GM20431 (cell line): Measurements from ENCODE around the gene CHST2.

ENCODE experiments used
- in situ Hi-C: fragments of 300-500 bp; cut with MseI, MboI; formaldehyde crosslinking; loops from one replicate; pipeline ENCODE4 v1.15.0; 2020; ENCODE audit warnings: low sequenced_read_pairs; ENCODE audit not compliant: unreplicated experiment

CHST2 gene

DNA sequence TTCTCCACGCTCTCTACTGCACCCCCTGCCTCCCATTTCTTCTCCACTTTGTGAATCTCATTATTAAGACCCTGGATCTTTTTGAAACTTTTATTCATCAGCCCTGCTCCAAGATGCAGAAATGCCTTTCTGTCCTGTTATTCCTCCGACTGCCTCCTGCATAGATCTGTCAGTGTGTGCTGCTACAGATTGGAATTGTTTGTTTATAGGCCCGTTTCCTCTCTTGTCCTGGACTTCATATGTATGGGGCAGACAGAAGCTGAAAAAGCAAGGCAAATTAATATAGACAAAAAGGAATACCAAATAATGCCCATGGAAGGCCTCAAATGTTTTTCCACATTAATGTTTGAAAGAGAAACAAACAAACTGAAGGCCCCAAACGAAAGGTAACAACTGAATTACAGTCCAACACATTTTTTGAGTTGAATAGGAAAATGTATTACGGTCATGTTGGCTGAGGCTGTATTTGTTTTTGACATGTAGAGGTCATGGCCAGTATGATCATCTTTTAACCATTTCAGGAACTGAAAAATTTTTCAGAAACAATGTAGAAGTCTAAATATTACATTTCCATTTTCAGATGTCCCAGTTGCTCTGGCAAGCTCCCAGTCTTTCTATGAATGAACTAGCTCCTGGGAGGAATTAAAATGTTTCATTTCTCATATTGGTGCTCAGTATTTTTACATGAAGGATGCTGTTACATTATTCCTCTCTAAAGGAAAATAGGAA lies 8.8 kb downstream of the CHST2 start:
- in situ Hi-C loops: no loop called here

DNA sequence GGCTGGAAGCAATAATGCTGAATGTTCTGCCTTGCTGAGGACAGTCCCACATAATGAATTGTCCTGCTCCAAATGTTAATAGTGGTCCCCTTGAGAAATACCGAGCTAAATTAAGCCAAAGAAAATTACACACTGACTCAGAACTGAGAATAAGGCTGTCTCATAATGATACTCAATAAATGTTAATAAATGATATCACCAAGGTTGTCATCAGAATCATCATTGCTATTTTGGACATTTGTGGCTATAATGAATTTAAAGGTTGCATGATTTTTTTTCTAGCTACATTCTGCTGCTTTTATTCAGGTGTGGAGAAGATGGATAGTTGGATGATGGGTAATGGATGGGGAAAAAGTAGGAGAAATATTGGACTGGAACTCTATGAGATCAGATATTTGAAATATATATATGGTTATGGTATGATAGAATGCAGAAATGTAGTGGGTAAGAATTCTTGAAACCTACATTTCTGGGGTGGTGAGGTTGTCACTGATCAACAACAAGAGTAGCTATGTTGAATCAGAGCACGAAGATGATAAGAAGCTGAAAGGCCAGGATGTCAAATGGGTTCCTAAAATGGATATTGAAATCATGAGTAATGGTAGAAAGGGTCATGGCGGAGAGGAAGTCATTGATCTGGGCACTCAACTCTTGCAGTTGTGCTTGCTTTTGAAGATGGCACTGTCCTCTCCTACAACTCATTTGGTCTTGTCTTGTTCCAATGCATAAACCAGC lies 12.8 kb downstream of the CHST2 start:
- in situ Hi-C loops: no loop called here

DNA sequence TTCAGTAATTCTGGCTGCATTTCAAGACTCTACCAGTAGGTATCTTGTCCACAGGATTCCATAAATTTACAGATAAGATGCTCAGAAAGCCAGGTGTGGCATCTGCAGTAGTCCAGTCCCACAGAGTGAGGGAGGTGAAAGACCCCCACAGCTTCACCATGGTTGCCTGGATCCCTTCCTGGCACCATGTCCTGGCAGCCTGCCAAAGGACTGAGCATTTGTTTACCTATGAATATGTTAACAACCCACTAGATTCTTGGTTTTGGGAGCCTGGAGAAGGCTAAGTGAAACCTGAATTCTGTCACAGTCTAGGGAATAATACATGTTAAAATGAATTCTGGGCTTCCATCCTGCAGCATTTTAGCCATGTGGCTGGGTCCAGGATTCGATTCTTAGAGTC lies 14.9 kb downstream of the CHST2 start:
- in situ Hi-C loops: no loop called here

DNA sequence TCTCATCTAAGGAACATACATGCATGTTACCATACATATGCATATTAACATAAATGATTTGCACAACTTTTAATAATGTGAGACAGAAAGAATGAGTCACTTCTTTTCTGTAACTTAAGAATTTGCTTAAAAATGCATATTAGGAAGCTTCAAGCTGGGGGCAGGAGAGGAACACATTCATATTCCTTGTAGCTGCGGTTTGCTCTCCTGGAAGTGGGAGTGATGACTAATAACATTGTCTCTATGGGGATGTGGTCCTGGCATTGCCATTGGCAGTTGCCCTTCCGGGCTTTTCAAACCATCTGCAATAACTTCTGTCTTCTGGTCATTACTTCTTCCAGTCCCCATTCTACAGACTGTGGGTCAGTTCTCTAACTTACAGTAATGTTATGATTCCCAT lies 15.6 kb downstream of the CHST2 start:
- in situ Hi-C loops: no loop called here

DNA sequence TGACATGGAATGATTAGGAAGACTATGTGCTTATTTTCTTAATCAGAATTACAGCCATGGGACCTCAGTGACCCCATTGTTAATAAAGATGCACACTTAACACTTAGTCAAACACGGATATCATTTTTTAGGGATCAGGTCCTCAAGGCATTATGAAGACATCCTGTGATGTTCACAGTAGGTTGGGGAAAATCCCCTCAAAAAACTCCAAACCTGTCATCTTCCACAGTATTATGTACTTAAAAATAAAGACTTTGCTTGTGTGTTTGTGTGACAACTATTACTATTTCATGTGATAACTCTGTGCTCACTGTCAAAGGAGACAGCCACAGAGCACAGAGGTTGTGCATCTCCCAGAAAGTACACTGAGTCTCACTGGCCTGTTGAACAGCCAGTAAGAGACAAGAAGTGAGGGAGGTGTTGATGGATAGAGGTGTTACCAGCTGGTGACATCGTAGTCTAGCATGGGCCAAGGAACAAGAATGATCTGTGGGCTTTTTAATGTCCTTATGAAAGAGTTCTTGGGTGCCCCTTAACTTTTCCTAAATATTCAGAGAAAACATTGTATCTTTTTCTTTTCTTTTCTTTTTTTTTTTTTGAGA lies 18.0 kb downstream of the CHST2 start:
- in situ Hi-C loops: no loop called here

DNA sequence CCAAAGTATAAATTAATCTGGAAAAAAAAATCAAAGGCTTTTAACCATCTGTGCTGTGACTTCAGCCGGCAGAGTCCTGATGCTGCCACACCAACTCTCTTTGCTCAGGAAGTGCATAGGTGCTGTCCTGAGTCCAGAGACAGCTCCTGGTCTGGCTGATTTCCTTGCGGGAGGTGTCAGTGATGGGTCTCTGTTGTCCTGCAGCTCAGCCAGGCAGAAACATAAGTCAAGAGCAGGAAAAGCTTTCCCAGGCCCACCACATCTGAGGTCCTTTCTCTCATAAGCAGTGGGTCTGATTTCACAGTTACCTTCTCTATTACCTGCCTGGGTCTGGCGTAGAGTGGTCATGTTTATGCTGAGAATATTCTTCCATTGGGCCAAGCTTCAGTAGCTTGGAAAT lies 19.4 kb downstream of the CHST2 start:
- in situ Hi-C loops: no loop called here

DNA sequence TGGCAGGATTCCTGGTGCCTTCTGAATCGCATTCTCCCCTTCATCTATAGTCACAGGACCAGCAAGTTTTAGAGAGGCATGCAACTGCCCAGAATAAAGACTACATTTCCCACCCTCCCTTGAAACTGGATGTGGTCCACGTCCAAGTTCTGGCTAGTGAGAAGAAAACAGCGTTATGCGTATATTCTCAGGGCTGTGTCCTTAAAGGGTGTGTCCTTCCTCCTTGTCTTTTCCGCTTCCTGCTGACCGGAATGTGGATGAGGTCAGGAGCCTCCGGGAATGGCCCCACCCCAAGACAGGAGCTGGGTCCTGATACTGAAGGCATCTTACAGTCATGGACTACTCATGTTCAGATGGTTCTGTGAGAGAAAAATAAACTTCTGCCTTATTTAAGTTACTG lies 20.2 kb downstream of the CHST2 start:
- in situ Hi-C loops: loop anchor here (10.0 kb wide), 1 partner anchor 65 kb away; no protein-coding TSS in a partner anchor

DNA sequence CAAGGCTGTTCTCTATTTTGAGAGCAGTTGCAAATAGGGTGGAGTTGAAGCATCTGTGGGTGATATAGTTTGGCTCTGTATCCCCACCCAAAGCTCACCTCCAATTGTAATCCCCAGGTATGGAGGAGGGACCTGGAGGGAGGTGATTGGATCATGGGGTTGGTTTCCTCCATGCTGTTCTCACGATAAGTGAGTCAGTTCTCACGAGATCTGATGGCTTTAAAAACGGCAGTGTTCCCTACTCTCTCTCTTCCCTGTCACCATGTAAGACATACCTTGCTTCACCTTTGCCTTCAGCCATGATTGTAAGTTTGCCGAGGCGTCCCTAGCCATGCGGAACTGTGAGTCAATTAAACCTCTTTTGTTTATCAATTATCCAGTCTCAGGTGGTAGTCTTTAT lies 21.0 kb downstream of the CHST2 start:
- in situ Hi-C loops: loop anchor here (10.0 kb wide), 1 partner anchor 64 kb away; no protein-coding TSS in a partner anchor

DNA sequence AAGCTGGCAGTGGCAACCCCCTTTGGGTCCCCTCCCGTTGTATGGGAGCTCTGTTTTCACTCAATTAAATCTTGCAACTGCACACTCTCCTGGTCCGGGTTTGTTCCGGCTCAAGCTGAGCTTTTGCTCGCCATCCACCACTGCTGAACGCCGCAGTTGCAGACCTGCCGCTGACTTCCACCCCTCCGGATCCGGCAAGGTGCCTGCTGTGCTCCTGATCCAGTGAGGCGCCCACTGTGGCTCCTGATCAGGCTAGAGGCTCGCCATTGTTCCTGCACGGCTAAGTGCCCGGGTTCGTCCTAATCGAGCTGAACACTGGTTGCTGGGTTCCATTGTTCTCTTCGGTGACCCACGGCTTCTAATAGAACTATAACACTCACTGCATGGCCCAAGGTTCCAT lies 22.8 kb downstream of the CHST2 start:
- in situ Hi-C loops: loop anchor here (10.0 kb wide), 1 partner anchor 62 kb away; no protein-coding TSS in a partner anchor

DNA sequence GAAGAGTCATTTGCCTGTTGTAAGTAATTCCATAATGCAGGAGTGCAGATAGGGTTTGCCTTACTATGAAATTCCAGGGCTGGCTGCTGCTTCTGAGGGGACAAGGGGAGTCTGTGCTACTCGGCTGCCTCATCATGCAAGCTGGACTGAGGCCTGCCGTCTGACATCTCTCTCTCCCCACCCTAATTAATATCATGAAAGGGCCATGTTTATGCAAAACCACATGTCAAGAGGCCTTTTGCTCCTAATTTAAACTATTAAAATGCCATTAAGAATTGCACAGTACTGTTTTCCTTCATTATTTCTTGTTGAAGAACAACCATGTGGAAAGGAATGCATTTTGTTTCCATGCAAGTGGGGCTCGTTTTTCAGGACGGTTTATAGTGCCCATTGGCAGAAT lies 26.3 kb downstream of the CHST2 start:
- in situ Hi-C loops: loop anchor here (10.0 kb wide), 1 partner anchor 59 kb away; no protein-coding TSS in a partner anchor

DNA sequence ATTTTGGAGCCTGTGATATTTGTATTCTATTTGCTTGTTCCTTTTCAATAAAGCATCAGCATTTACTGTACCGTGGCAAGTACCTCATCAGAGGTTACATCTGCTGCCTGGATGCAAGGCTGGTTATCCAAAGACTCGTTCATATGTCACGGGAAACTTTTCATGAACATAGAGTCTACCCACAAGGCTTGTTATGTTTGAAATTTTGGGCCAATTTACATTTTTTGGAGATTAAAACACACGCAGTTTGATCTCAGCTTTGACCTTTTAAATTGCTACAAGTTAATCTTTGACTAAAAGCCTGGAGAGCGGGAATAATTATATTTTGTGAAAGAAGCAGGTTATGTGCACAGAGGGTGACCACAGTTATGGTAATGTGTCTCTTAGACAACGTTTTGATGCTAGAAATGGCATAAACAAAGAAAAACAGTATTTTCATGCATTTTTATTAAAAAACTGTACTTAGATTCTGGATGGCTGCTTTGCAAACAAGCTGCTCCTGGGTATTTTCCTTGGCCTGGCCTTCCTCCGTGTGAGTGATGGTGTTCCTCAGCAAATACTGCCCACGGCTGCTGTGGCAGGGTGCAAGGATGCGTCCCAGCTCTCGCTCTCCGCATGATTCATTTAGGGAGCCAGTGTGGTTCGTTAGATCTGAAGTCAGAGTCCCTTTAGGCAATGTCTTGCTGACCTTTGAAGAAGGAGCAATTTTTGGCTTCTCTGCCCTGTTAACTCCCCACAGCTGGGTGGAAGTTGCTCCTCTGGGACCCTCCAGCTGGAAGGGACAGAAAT lies 27.1 kb downstream of the CHST2 start:
- in situ Hi-C loops: loop anchor here (10.0 kb wide), 1 partner anchor 58 kb away; no protein-coding TSS in a partner anchor

DNA sequence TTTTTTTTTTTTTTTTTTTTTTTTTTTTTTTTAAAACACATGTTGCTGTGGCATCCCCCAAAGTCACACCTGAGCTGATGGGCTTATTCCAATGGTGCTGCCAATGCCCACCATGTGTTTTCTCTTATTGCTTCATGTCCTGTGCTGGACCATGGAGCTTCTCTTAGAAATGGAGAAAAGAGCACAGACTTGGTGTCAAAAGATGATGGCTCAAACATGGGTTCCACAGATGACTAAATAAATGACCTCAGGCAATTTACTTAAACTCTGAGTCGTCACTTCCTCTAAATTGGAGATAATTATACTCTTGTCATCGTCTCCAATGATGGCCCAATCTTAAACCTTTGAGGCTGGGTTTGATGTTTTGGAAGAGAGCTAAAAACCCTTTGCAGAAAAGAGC lies 28.1 kb downstream of the CHST2 start:
- in situ Hi-C loops: loop anchor here (10.0 kb wide), 1 partner anchor 57 kb away; no protein-coding TSS in a partner anchor

DNA sequence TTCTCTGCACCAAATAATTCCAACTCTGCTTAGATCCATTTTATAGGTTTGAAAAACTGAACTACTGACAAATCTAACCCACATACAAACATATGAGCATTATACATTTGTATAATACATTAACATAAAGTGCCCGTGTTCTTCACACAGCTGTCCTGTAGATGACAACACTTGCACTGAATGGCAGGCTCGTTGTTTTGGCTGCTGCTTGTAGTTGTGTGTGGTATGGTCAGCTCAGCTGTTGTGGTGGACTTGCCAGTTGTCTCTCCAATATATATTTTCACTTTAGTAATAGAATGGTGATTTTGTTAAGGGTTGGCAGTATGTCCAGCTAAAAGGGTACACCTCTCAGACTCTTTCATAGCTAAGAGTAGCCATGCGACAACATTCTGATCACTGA lies 30.5 kb downstream of the CHST2 start:
- in situ Hi-C loops: no loop called here

DNA sequence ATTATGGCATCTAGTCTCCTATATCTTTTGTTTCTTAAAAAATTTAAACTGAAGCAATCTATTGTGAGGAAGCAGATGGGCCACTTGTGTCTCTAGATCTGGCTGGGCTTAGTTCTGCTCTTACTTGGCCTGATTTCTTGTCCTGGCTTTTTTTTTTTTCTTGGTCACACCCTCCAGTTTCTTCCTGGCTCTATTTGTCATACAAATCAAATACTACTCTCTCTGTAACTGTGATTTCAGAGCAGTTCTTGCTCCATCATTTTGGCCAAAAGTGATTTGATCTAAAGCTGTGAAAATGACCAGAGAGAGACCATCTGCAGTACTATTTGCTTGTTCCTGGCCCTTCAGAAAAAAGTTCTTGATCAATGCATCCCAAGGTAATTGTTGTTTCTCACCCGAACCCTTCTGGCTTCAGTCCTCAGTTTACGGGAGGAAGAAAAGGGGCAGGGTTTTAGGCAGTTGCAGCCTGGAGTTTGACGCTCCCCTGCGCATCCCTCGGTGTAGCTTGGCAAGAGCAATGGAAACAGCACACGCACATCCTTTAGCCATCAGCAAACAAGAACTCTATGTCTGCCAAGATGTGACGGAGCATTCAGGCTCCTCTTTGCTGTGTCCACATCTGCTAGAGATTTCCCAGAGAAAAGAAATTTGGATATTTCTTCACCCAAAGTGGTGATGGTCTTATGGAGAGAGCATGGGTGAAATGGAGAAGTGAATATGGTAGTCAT lies 31.6 kb downstream of the CHST2 start:
- in situ Hi-C loops: no loop called here

DNA sequence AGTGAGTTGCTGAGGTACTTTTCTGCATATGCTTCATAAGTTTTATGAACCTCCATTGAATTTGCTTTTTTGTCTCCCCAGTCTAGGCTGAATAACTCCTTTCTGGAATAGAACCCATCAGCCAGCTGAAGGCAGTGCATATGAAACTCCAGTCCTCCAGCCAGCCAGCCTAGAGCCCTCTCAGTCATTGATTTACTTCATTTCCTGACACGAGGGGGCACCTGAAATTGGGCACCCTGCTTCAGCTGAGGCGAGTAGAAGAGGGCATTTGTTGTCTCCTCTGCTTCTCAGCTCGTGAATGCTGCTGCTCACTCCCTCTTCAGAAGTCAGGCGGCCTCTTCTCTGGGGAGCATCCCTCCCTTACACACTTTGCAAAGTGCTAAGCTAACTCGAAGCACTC lies 32.5 kb downstream of the CHST2 start:
- in situ Hi-C loops: no loop called here

DNA sequence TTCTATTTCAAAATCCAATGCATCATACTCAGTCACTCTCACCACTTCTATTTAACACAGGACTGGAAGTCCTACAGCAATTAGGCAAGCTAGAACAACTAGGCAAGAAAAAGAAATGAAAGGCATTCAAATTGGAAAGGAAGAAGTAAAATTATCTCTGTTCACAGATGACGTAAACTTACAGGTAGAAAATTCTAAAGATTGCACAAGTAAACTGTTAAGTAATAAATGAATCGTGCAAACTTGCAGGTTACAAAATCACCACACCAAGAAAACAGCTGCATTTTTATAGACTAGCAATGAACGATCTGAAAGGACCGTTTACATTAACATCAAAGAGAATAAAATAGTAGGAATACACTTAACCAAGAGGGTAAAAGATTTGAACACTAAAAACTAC lies 36.2 kb downstream of the CHST2 start:
- in situ Hi-C loops: no loop called here

DNA sequence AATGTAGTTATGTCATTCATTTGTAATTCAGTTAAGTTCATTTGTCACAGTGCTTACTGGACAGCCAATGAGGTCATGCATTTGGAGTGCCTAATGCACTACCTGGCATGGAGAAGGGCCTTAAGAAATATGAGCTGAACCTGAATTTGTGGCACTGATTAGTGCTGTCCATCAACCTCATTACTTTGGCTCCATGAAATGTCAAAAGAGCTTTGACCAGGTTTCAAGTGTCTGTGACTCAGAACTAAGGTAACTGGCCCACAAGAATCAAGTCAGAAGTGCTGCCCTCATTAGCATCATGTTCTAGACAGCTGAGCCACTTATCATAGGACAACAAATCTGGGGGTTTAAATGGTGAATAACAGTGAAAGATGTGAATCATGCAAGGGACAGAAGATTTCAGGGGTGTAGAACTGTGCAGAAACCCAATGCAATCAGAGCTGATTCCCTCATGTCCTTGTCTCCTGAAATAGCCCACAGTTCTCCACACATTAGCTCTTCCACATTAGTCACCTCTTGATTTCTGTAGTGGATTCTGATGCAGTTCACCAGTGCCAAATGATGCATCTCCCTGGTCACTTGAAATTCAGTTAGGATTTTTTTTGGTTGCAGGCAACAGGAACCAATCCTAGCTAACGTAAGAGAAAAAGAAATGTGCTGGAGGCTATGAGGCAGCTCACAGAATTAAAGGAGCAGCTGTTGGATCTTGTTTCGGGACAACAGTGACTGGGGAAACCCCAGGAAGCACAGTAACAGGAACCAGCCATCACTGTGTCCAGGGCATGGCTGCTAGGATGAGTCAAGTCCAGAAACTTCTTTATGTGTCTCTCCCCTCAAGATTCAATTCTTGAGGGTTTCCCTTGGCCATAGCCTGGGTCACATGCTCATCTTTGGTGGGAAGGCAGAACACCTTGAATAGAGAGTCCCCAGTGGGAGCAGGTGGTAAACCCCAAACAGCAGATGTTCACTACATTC lies 38.7 kb downstream of the CHST2 start:
- in situ Hi-C loops: no loop called here

DNA sequence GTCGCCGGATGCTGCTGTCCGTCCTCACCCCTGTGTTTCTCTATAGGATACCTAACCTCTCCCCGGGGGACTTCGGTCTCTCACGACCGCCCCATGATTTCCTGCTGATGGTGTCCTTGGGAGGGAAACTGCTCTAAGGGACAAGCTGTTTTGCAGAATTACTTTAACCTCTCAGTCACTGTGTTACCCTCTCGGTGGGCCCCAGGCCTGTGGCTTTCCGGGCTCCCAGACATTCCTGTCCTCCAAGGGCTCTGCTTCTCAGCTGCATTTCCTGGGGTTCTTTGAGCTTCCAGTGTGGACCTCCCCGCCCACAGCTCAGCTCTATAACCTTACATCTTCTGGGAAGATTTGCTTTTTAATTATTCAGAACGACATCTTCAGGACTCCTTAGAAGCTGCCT lies 40.9 kb downstream of the CHST2 start:
- in situ Hi-C loops: no loop called here
